NCI-H446 (cell line): ENCODE data around the gene TRIL.

ENCODE experiments used
- DNase-seq, 2 experiments: peaks; one replicate each; lab custom pipeline; 2025; lab: John Stamatoyannopoulos, UW

TRIL gene

GRCh38 chr7:28940741-28941384 is 17.3 kb downstream of the TRIL start:
- no peak for DNase-seq

GRCh38 chr7:28939844-28940544 is 18.1 kb downstream of the TRIL start:
- DNase-seq, result no peak

GRCh38 chr7:28939367-28939766 is 18.8 kb downstream of the TRIL start:
- no peak for DNase-seq

- no peak for DNase-seq
These were observed 20.5 kb downstream of the TRIL start for GRCh38 chr7:28937619-28938018.

- DNase-seq, result no peak
These were observed 21.0 kb downstream of the TRIL start for GRCh38 chr7:28937103-28937502.

GRCh38 chr7:28933846-28934320 is 24.2 kb downstream of the TRIL start:
- DNase-seq, result no peak

GRCh38 chr7:28931565-28931964 is 26.6 kb downstream of the TRIL start:
- DNase-seq, result no peak

GRCh38 chr7:28926871-28927597 is 31.1 kb downstream of the TRIL start:
- peak; percentile 11 to 74 for DNase-seq

GRCh38 chr7:28922624-28923331 is 35.4 kb downstream of the TRIL start:
- DNase-seq, result peak; percentile 50 to 81

- DNase-seq, result peak in 1 of 2 experiments; percentile 59
These were observed 36.3 kb downstream of the TRIL start for GRCh38 chr7:28921822-28922221.

- DNase-seq, result no peak
These were observed 37.7 kb downstream of the TRIL start for GRCh38 chr7:28920424-28920823.

GRCh38 chr7:28919510-28919909 is 38.6 kb downstream of the TRIL start:
- no peak for DNase-seq

GRCh38 chr7:28908775-28909174 is 49.4 kb downstream of the TRIL start:
- no peak for DNase-seq

GRCh38 chr7:28905464-28905863 is 52.7 kb downstream of the TRIL start:
- DNase-seq, result no peak

GRCh38 chr7:28904578-28905048 is 53.5 kb downstream of the TRIL start:
- DNase-seq, result no peak

- DNase-seq, result no peak
These were observed 54.2 kb downstream of the TRIL start for GRCh38 chr7:28903730-28904577.
